IMR-90 (cell line): Measurements from ENCODE around the gene ITGA3. TPM values are rescaled to one million over a fixed set of nuclear protein-coding genes. Genes with fewer than 3 reads are reported as not detected.

ENCODE experiments used
- ATAC-seq: fragments of 200-7000 bp; cut with Tn5 transposase; 2 replicates; pipeline ENCODE4 v1.9.1; 2020; ENCODE audit warnings: low read depth, mild to moderate bottlenecking, moderate library complexity
- BruUV-seq: library from RNA; stranded (reverse); fragments of 400-500 nt; replicated peaks from 2 replicates; lab custom pipeline; 2021; lab: Mats Ljungman, UMichigan
- CTCF ChIA-PET: fragments of 300-600 bp; formaldehyde crosslinking; extraction: SDS; loops from one replicate; lab custom pipeline; 2021; ENCODE audit warnings: antibody characterized with exemption; lab: Yijun Ruan, JAX
- POLR2A ChIA-PET: fragments of 300-600 bp; sonication (Branson Sonifier 250); formaldehyde crosslinking; loops from one replicate; lab custom pipeline; 2022; ENCODE audit warnings: antibody characterized with exemption; ENCODE audit not compliant: unreplicated experiment; lab: Charles Lee
- DNase-seq: peaks from one replicate; pipeline ENCODE4 v3.0.0; 2013
- H2AFZ ChIP-seq: replicated peaks from 2 replicates; pipeline ENCODE3; 2013; ENCODE audit warnings: low read length, mild to moderate bottlenecking; ENCODE audit not compliant: poor library complexity
- H2AK5ac ChIP-seq: 2 replicates; pipeline ENCODE4 v1.6.1; 2013; ENCODE audit warnings: low read depth, low read length, inconsistent platforms
- H2AK9ac ChIP-seq: replicated peaks from 2 replicates; pipeline ENCODE3; 2013; ENCODE audit warnings: mild to moderate bottlenecking, low read depth, low read length, moderate library complexity; ENCODE audit not compliant: poor library complexity
- H2BK120ac ChIP-seq: 2 replicates; pipeline ENCODE4 v1.6.1; 2013; ENCODE audit warnings: low read depth, low read length, inconsistent platforms
- H2BK15ac ChIP-seq: 3 replicates; pipeline ENCODE4 v1.6.1; 2013; ENCODE audit warnings: low read depth, low read length, inconsistent platforms
- H2BK20ac ChIP-seq: 2 replicates; pipeline ENCODE4 v1.6.1; 2013; ENCODE audit warnings: low read depth, mild to moderate bottlenecking, inconsistent platforms, low read length, moderate library complexity
- H2BK5ac ChIP-seq: 2 replicates; pipeline ENCODE4 v1.6.1; 2013; ENCODE audit warnings: mild to moderate bottlenecking, low read depth, low read length, inconsistent platforms; ENCODE audit not compliant: poor library complexity, severe bottlenecking
- H3K14ac ChIP-seq: replicated peaks from 2 replicates; pipeline ENCODE4 v1.6.1; 2013; ENCODE audit warnings: low read depth, low read length, inconsistent platforms
- H3K18ac ChIP-seq: 2 replicates; pipeline ENCODE4 v1.6.1; 2013; ENCODE audit warnings: low read depth, low read length, control low read depth
- H3K23ac ChIP-seq: 2 replicates; pipeline ENCODE4 v1.6.1; 2013; ENCODE audit warnings: low read depth, low read length, inconsistent platforms
- H3K27ac ChIP-seq: 2 replicates; pipeline ENCODE4 v1.5.1; 2013; ENCODE audit warnings: mild to moderate bottlenecking, control low read depth, low read length; ENCODE audit not compliant: insufficient read depth
- H3K27me3 ChIP-seq: 2 replicates; pipeline ENCODE4 v1.6.1; 2013; ENCODE audit warnings: low read length; ENCODE audit not compliant: control insufficient read depth, insufficient read depth
- H3K36me3 ChIP-seq: 2 replicates; pipeline ENCODE4 v1.6.1; 2013; ENCODE audit warnings: low read length, mixed read lengths; ENCODE audit not compliant: control insufficient read depth, insufficient read depth
- H3K4ac ChIP-seq: 2 replicates; pipeline ENCODE4 v1.6.1; 2013; ENCODE audit warnings: low read depth, low read length, inconsistent platforms
- H3K4me1 ChIP-seq: 2 replicates; pipeline ENCODE4 v1.6.1; 2013; ENCODE audit warnings: low read length, mixed read lengths; ENCODE audit not compliant: control insufficient read depth, insufficient read depth
- H3K4me2 ChIP-seq: 2 replicates; pipeline ENCODE4 v1.6.1; 2013; ENCODE audit warnings: low read depth, mild to moderate bottlenecking, control low read depth, low read length, moderate library complexity
- H3K4me3 ChIP-seq: 2 replicates; pipeline ENCODE4 v1.5.1; 2013; ENCODE audit warnings: low read depth, mild to moderate bottlenecking, control low read depth, low read length, moderate library complexity; ENCODE audit not compliant: insufficient read depth
- H3K56ac ChIP-seq: 2 replicates; pipeline ENCODE4 v1.6.1; 2013; ENCODE audit warnings: low read length, inconsistent platforms; ENCODE audit not compliant: insufficient read depth; ENCODE audit errors: extremely low read depth
- H3K79me1 ChIP-seq, 2 experiments: 2 replicates each; pipeline ENCODE4 v1.6.1; 2013; ENCODE audit warnings: low read length in 2 of 2, inconsistent platforms in 1 of 2, low read depth in 1 of 2
- H3K9ac ChIP-seq: 2 replicates; pipeline ENCODE4 v1.6.1; 2013; ENCODE audit warnings: low read depth, low read length, control low read depth
- H3K9me1 ChIP-seq: 2 replicates; pipeline ENCODE4 v1.6.1; 2013; ENCODE audit warnings: low read length, inconsistent platforms; ENCODE audit not compliant: insufficient read depth
- H3K9me3 ChIP-seq: 2 replicates; pipeline ENCODE4 v1.6.1; 2013; ENCODE audit warnings: low read length; ENCODE audit not compliant: control insufficient read depth, insufficient read depth
- H4K20me1 ChIP-seq: 2 replicates; pipeline ENCODE4 v1.6.1; 2013; ENCODE audit warnings: low read length, inconsistent platforms; ENCODE audit not compliant: insufficient read depth
- H4K5ac ChIP-seq: 2 replicates; pipeline ENCODE4 v1.6.1; 2013; ENCODE audit warnings: mild to moderate bottlenecking, low read depth, low read length, control low read depth
- H4K8ac ChIP-seq, 2 experiments: 2 replicates each; pipeline ENCODE4 v1.6.1; 2013; ENCODE audit warnings: low read depth in 2 of 2, low read length in 2 of 2, control low read depth in 1 of 2, inconsistent platforms in 1 of 2
- H4K91ac ChIP-seq: 2 replicates; pipeline ENCODE4 v1.6.1; 2013; ENCODE audit warnings: low read depth, low read length, inconsistent platforms; ENCODE audit not compliant: insufficient read depth
- BHLHE40 ChIP-seq: fragments of 150-350 bp; IDR thresholded peaks from 2 replicates; pipeline ENCODE4 v1.6.1; 2016; ENCODE audit warnings: mild to moderate bottlenecking, low read depth, low read length
- CEBPB ChIP-seq: IDR thresholded peaks from 2 replicates; pipeline ENCODE4 v1.6.1; 2012; ENCODE audit warnings: low read depth, low read length, improper control_type of control experiment
- CHD1 ChIP-seq: IDR thresholded peaks from 2 replicates; pipeline ENCODE4 v1.6.1; 2012; ENCODE audit warnings: low read depth, low read length, improper control_type of control experiment
- FOS ChIP-seq: fragments of 150-350 bp; IDR thresholded peaks from 2 replicates; pipeline ENCODE4 v1.6.1; 2016; ENCODE audit warnings: low read depth, low read length
- MAFK ChIP-seq: IDR thresholded peaks from 2 replicates; pipeline ENCODE4 v1.6.1; 2012; ENCODE audit warnings: low read depth, low read length, improper control_type of control experiment
- MAZ ChIP-seq: IDR thresholded peaks from 2 replicates; pipeline ENCODE4 v1.6.1; 2012; ENCODE audit warnings: low read depth, mild to moderate bottlenecking, low read length, improper control_type of control experiment, moderate library complexity, borderline replicate concordance
- MXI1 ChIP-seq: IDR thresholded peaks from 2 replicates; pipeline ENCODE4 v1.6.1; 2012; ENCODE audit warnings: low read depth, mild to moderate bottlenecking, low read length, moderate library complexity, borderline replicate concordance
- NFE2L2 ChIP-seq: fragments of 150-350 bp; IDR thresholded peaks from 2 replicates; pipeline ENCODE4 v1.6.1; 2016; ENCODE audit warnings: low read depth, mild to moderate bottlenecking, low read length
- POLR2A ChIP-seq: IDR thresholded peaks from 2 replicates; pipeline ENCODE4 v1.6.1; 2012; ENCODE audit warnings: mild to moderate bottlenecking, low read depth, low read length
- RAD21 ChIP-seq: IDR thresholded peaks from 2 replicates; pipeline ENCODE4 v1.6.1; 2012; ENCODE audit warnings: low read length, improper control_type of control experiment
- RCOR1 ChIP-seq: IDR thresholded peaks from 2 replicates; pipeline ENCODE4 v1.6.1; 2012; ENCODE audit warnings: mild to moderate bottlenecking, low read length, improper control_type of control experiment; ENCODE audit not compliant: insufficient replicate concordance
- RFX5 ChIP-seq: IDR thresholded peaks from 2 replicates; pipeline ENCODE4 v1.8.0; 2012; ENCODE audit warnings: low read depth, mild to moderate bottlenecking, low read length, moderate library complexity
- SMC3 ChIP-seq: fragments of 150-350 bp; IDR thresholded peaks from 2 replicates; pipeline ENCODE4 v1.6.1; 2016; ENCODE audit warnings: low read depth, mild to moderate bottlenecking, antibody characterized with exemption, low read length, moderate library complexity
- WGBS, 2 experiments: methylation state at CpG; one replicate each; pipeline versions ENCODE4 v1.1.5 to v1.1.7; 2013; ENCODE audit warnings: missing lambda C conversion rate in 2 of 2; ENCODE audit not compliant: insufficient read length in 1 of 2; ENCODE audit errors: extremely low coverage in 2 of 2; 5-methylcytosine and 5-hydroxymethylcytosine counted together
- dilution Hi-C: fragments of 300-500 bp; cut with HindIII; formaldehyde crosslinking; loops from one replicate; pipeline ENCODE4 v1.14.3; 2018; ENCODE audit warnings: low sequenced_read_pairs; ENCODE audit not compliant: unreplicated experiment
- in situ Hi-C: fragments of 300-500 bp; cut with MboI; formaldehyde crosslinking; loops from 3 replicates; pipeline ENCODE4 v1.14.3; 2019; ENCODE audit warnings: low sequenced_read_pairs, inconsistent platforms, mixed read lengths
- intact Hi-C: fragments of 100-400 bp; cut with micrococcal nuclease; formaldehyde crosslinking; loops from 2 replicates; pipeline ENCODE4 v1.10.0; 2022
- polyA plus RNA-seq, 3 experiments: library from polyadenylated mRNA; depleted of rRNA; stranded (reverse); fragments of >200 nt; gene quantifications; 2 replicates each; pipeline ENCODE4 v1.2.3, GENCODE V29; 2012; ENCODE audit warnings: low replicate concordance in 1 of 3
- total RNA-seq: library from RNA; depleted of rRNA; stranded (reverse); fragments of >200 nt; gene quantifications from 2 replicates; pipeline ENCODE4 v1.2.3, GENCODE V29; 2012
- TF ChIP-seq, protein P1 (sequence below): fragments of 150-350 bp; IDR thresholded peaks from 2 replicates; pipeline ENCODE4 v1.6.1; 2016; ENCODE audit warnings: low read depth, mild to moderate bottlenecking, low read length, moderate library complexity, borderline replicate concordance
- TF ChIP-seq, protein P2 (sequence below): conservative IDR thresholded peaks from 2 replicates; pipeline ENCODE4 v1.5.1; 2012; ENCODE audit warnings: mild to moderate bottlenecking, low read depth, low read length, improper control_type of control experiment
- TF ChIP-seq, protein P3 (sequence below): fragments of 150-350 bp; IDR thresholded peaks from 2 replicates; pipeline ENCODE4 v1.6.1; 2017; ENCODE audit warnings: mild to moderate bottlenecking, antibody characterized with exemption, low read length, low read depth

ITGA3 gene
- total and polyA plus RNA-seq, 2 of the 4 experiments (the other 2 are of a cell fraction) = 78.0 to 202 TPM

DNA sequence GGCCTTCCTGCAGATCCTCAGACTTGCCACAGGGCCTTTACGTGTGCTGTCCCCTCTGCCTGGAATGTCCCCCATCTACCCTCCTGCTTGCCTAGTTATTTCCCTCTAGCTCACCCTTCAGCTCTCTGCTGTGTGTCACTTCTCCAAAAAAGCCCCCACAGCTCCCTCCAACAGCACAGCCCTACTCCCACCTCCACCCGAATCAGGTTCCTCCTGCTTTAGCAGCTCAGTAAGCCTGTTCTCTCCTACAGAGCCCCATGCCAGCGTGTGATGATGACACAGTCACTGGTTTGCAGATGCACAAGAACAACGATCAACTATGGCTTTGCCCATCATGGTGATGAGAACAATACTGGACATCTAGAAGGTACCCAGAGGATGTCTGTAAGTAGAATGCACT is 81.1 kb downstream of the ITGA3 start:
- Histone ChIP-seq H3K18ac (no peak overlapping the region), H3K4me1 (peaks cover 13% of the 10 kb centered on the region), H2BK20ac (no peak overlapping the region), H2AK9ac (no peak overlapping the region), H4K91ac (no peak overlapping the region), H4K20me1 (peaks cover 63% of the 10 kb centered on the region), H3K56ac (no peak overlapping the region), H3K4me3 (no peak overlapping the region), H2BK5ac (no peak overlapping the region), H3K14ac (no peak overlapping the region), H3K9ac (no peak overlapping the region), H2BK120ac (no peak overlapping the region), H2AK5ac (no peak overlapping the region), H4K8ac (no peak overlapping the region), H2AFZ (no peak overlapping the region), H3K4me2 (no peak overlapping the region), H3K23ac (no peak overlapping the region), H2BK15ac (no peak overlapping the region), H3K79me1 (peaks cover 30 to 77% of the 10 kb centered on the region in 2 experiments), H3K27ac (no peak overlapping the region), H3K27me3 (no peaks in the 10 kb centered on the region), H3K9me3 (no peaks in the 10 kb centered on the region), H3K4ac (no peak overlapping the region), H3K9me1 (peaks cover 4% of the 10 kb centered on the region), H4K5ac (no peak overlapping the region), H3K36me3 (peaks cover 73% of the 10 kb centered on the region)
- no TSS peak for BruUV-seq
- in situ Hi-C loops = no loop called here
- ChIA-PET POLR2A (no interaction called here), CTCF (interaction anchor here (0.9 kb wide), 1 partner anchor 42 kb away, joined by 3 read pairs; no protein-coding TSS in a partner anchor)
- no peak for DNase-seq
- WGBS, 2 experiments = 94% methylated on average over 2 of the region's 4 CpGs; no CpG with 5 or more reads in 1 of the 2 experiments
- intact Hi-C loops = no loop called here
- no peak for ATAC-seq
- TF ChIP-seq POLR2A = no peak
- TF ChIP-seq, protein P1, sequence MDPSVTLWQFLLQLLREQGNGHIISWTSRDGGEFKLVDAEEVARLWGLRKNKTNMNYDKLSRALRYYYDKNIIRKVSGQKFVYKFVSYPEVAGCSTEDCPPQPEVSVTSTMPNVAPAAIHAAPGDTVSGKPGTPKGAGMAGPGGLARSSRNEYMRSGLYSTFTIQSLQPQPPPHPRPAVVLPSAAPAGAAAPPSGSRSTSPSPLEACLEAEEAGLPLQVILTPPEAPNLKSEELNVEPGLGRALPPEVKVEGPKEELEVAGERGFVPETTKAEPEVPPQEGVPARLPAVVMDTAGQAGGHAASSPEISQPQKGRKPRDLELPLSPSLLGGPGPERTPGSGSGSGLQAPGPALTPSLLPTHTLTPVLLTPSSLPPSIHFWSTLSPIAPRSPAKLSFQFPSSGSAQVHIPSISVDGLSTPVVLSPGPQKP = no peak
- TF ChIP-seq FOS = no peak
- no peak for TF ChIP-seq RFX5
- TF ChIP-seq MAZ = no peak
- TF ChIP-seq BHLHE40 = no peak
- TF ChIP-seq CHD1 = no peak
- TF ChIP-seq SMC3 = no peak
- TF ChIP-seq MXI1 = no peak
- no peak for TF ChIP-seq NFE2L2
- TF ChIP-seq, protein P2, sequence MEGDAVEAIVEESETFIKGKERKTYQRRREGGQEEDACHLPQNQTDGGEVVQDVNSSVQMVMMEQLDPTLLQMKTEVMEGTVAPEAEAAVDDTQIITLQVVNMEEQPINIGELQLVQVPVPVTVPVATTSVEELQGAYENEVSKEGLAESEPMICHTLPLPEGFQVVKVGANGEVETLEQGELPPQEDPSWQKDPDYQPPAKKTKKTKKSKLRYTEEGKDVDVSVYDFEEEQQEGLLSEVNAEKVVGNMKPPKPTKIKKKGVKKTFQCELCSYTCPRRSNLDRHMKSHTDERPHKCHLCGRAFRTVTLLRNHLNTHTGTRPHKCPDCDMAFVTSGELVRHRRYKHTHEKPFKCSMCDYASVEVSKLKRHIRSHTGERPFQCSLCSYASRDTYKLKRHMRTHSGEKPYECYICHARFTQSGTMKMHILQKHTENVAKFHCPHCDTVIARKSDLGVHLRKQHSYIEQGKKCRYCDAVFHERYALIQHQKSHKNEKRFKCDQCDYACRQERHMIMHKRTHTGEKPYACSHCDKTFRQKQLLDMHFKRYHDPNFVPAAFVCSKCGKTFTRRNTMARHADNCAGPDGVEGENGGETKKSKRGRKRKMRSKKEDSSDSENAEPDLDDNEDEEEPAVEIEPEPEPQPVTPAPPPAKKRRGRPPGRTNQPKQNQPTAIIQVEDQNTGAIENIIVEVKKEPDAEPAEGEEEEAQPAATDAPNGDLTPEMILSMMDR = no peak
- TF ChIP-seq, protein P3, sequence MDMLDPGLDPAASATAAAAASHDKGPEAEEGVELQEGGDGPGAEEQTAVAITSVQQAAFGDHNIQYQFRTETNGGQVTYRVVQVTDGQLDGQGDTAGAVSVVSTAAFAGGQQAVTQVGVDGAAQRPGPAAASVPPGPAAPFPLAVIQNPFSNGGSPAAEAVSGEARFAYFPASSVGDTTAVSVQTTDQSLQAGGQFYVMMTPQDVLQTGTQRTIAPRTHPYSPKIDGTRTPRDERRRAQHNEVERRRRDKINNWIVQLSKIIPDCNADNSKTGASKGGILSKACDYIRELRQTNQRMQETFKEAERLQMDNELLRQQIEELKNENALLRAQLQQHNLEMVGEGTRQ = no peak
- TF ChIP-seq CEBPB = no peak
- no peak for TF ChIP-seq MAFK
- no peak for TF ChIP-seq RCOR1
- TF ChIP-seq RAD21 = no peak
- dilution Hi-C loops = no loop called here
